ENCODE data around the gene GTPBP3. TPM values are rescaled to one million over a fixed set of nuclear protein-coding genes. Genes with fewer than 3 reads are reported as not detected.

The GTPBP3 gene
- total RNA-seq, 2 experiments from 2014 or later, result 21.2 to 24.0 TPM

- Mint-ChIP-seq H3K4me1 (ENCODE audit: low read depth) (peaks cover 16% of the 10 kb centered on the region), H3K4me3 (no peak overlapping the region), H3K36me3 (ENCODE audit: low read depth) (peaks cover 11% of the 10 kb centered on the region), H3K27ac (no peak overlapping the region), H3K27me3 (no peaks in the 10 kb centered on the region), H3K9me3 (no peaks in the 10 kb centered on the region)
- Histone ChIP-seq H3K27ac (ENCODE audit: low read depth in 1 of 2, low read length in 2 of 2) (no peak overlapping the region), H3K4me1 (ENCODE audit: insufficient read depth, low read length) (peaks cover 28% of the 10 kb centered on the region), H3K27me3 (ENCODE audit: control insufficient read depth in 1 of 2, insufficient read depth in 2 of 2, low read length in 2 of 2) (no peaks in the 10 kb centered on the region), H3K36me3 (ENCODE audit: insufficient read depth, low read length) (peaks cover 7% of the 10 kb centered on the region), H3K4me3 (ENCODE audit: low read length) (no peak overlapping the region), H3K9me3 (ENCODE audit: control insufficient read depth in 1 of 2, insufficient read depth in 1 of 2, low read length in 2 of 2) (no peaks in the 10 kb centered on the region)
- intact Hi-C loops (cut with DNase I, micrococcal nuclease), result no loop called here
- TF ChIP-seq, protein P1, sequence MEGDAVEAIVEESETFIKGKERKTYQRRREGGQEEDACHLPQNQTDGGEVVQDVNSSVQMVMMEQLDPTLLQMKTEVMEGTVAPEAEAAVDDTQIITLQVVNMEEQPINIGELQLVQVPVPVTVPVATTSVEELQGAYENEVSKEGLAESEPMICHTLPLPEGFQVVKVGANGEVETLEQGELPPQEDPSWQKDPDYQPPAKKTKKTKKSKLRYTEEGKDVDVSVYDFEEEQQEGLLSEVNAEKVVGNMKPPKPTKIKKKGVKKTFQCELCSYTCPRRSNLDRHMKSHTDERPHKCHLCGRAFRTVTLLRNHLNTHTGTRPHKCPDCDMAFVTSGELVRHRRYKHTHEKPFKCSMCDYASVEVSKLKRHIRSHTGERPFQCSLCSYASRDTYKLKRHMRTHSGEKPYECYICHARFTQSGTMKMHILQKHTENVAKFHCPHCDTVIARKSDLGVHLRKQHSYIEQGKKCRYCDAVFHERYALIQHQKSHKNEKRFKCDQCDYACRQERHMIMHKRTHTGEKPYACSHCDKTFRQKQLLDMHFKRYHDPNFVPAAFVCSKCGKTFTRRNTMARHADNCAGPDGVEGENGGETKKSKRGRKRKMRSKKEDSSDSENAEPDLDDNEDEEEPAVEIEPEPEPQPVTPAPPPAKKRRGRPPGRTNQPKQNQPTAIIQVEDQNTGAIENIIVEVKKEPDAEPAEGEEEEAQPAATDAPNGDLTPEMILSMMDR (IDR thresholded peaks at IDR 0.05), result no peak
- ChIA-PET CTCF (no interaction called here), POLR2A (no interaction called here)
- DNase-seq, result peak in 1 of 14 experiments; percentile 27
- no peak for ATAC-seq (ENCODE audit: poor library complexity)
Measured at GRCh38 chr19:17340302-17340870, 3.0 kb downstream of the GTPBP3 start.

GRCh38 chr19:17340871-17341357 lies 3.6 kb downstream of the GTPBP3 start:
- no peak for ATAC-seq (ENCODE audit: poor library complexity)
- H3K4me1 ChIP-seq (ENCODE audit: insufficient read depth, low read length), result peaks cover 24% of the 10 kb centered on the region
- H3K27me3 ChIP-seq (ENCODE audit: control insufficient read depth in 1 of 2, insufficient read depth in 2 of 2, low read length in 2 of 2), result no peaks in the 10 kb centered on the region
- Mint-ChIP-seq H3K36me3 (ENCODE audit: low read depth) (peaks cover 11% of the 10 kb centered on the region), H3K4me1 (ENCODE audit: low read depth) (peaks cover 13% of the 10 kb centered on the region), H3K9me3 (no peaks in the 10 kb centered on the region), H3K27ac (no peak overlapping the region), H3K27me3 (no peaks in the 10 kb centered on the region), H3K4me3 (peak overlapping the region; percentile 30)
- no peak overlapping the region for H3K27ac ChIP-seq (ENCODE audit: low read depth in 1 of 2, low read length in 2 of 2)
- TF ChIP-seq, protein P1 (IDR thresholded peaks at IDR 0.05), result no peak
- intact Hi-C loops (cut with DNase I, micrococcal nuclease), result no loop called here
- CTCF ChIA-PET, result no interaction called here
- no peaks in the 10 kb centered on the region for H3K9me3 ChIP-seq (ENCODE audit: control insufficient read depth in 1 of 2, insufficient read depth in 1 of 2, low read length in 2 of 2)
- POLR2A ChIA-PET, result no interaction called here
- peaks cover 7% of the 10 kb centered on the region for H3K36me3 ChIP-seq (ENCODE audit: insufficient read depth, low read length)
- DNase-seq, result peak in 1 of 14 experiments; percentile 36
- H3K4me3 ChIP-seq (ENCODE audit: low read length), result no peak overlapping the region

- Histone ChIP-seq H3K9me3 (ENCODE audit: control insufficient read depth in 1 of 2, insufficient read depth in 1 of 2, low read length in 2 of 2) (no peaks in the 10 kb centered on the region), H3K4me3 (ENCODE audit: low read length) (no peak overlapping the region), H3K4me1 (ENCODE audit: insufficient read depth, low read length) (peaks cover 25% of the 10 kb centered on the region), H3K36me3 (ENCODE audit: insufficient read depth, low read length) (peaks cover 7% of the 10 kb centered on the region), H3K27me3 (ENCODE audit: control insufficient read depth in 1 of 2, insufficient read depth in 2 of 2, low read length in 2 of 2) (no peaks in the 10 kb centered on the region), H3K27ac (ENCODE audit: low read depth in 1 of 2, low read length in 2 of 2) (no peak overlapping the region)
- ChIA-PET POLR2A (no interaction called here), CTCF (no interaction called here)
- Mint-ChIP-seq H3K4me1 (ENCODE audit: low read depth) (peaks cover 14% of the 10 kb centered on the region), H3K36me3 (ENCODE audit: low read depth) (peaks cover 11% of the 10 kb centered on the region), H3K9me3 (no peaks in the 10 kb centered on the region), H3K27ac (no peak overlapping the region), H3K4me3 (peak overlapping the region; percentile 30), H3K27me3 (no peaks in the 10 kb centered on the region)
- ATAC-seq (ENCODE audit: poor library complexity) (no peak), DNase-seq (peak in 1 of 14 experiments; percentile 14)
- intact Hi-C loops (cut with DNase I, micrococcal nuclease), result no loop called here
- TF ChIP-seq, protein P1 (IDR thresholded peaks at IDR 0.05), result no peak
Measured at GRCh38 chr19:17341386-17341785, 4.0 kb downstream of the GTPBP3 start.
